ENCODE measurements around the gene HOXD8.

The HOXD8 gene

DNA sequence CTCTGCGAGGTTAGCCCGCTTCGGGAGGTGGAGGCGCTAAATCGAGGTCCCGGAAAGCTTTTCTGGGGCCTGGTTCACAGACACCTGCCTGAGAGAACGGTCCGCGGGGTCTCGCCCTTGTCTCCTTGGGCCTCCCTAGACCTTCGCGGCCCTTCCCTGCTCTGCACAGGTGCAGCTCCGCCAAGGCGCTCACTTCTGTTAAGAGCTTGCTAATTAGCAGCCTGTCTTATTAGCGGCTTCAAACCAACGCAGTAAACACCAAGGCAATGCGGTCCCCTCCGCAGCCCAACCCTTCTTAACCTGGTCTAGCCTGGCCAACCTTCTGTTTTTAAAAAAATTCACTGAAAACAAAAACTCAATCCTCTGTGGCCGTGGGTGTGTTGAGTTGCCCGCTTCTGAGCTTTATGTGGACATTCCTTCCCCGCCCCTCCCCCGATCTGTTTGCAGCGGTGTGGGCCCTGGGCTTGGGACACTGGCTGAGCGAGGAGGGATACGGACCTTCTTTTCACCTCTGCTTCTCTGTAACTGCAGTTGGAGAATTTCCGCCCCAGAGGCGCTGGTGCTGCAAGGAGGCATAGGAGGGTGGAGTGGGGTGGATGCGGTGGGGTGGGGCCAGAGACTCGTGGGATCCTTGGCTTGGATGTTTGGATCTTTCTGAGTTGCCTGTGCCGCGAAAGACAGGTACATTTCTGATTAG lies 18.4 kb downstream of the HOXD8 start:
- no peak for DNase-seq

DNA sequence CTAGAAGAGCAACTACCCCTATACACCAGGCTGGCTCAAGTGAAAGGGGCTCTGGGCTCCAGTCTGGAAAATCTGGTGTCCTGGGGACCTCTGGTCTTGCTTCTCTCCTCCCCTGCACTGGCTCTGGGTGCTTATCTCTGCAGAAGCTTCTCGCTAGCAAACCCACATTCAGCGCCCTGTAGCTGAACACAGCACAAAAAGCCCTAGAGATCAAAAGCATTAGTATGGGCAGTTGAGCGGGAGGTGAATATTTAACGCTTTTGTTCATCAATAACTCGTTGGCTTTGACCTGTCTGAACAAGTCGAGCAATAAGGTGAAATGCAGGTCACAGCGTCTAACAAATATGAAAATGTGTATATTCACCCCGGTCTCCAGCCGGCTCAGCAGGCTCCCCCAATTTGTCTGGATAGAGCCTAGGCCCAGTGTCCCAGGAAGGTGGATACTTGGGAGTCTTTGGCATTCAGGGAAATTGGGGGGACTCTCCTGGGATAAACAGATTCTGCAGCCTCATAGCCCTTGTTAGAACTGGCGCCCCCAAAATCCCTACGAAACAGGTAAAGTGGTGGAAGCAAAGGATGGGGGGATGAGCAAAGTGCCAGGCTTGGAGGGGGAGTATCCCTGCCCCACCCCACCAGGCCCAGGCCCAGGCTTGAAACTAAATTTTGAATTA lies 19.4 kb downstream of the HOXD8 start:
- DNase-seq: no peak

GRCh38 chr2:176149481-176149938 lies 20.0 kb downstream of the HOXD8 start:
- no peak for DNase-seq

DNA sequence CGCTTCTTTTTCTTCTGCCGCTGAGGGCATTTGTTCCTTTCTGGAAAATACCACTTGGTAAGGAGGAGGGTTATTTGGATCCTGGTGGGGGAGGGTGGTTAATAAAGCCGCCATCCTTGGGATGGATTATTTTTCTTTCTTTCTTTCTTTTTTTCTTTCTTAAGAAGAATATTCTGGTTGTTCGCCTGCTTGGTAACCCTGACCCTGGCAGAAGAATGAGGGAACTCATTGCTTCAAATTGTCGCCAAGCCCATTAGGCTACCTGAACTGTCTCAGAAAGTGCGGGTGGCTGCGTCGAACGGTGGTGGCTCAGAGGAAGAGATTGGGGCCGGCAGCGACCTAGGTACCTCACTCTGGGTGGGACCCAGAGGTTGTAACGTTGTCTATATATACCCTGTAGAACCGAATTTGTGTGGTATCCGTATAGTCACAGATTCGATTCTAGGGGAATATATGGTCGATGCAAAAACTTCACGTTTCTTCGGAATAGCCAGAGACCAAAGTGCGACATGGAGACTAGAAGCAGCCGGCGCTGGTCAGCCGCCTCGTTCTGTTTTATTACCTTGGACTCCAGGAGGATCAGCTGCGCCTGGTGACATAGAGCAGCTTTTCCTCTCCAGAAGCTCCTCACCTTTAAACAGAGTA lies 20.6 kb downstream of the HOXD8 start:
- DNase-seq: no peak

GRCh38 chr2:176150584-176151441 lies 21.3 kb downstream of the HOXD8 start:
- no peak for DNase-seq

GRCh38 chr2:176151442-176152287 lies 22.2 kb downstream of the HOXD8 start, which contains the start of gene HOXD4:
Gene HOXD4 (plus strand): TSS chr2:176151550. CDS start chr2:176151634, 84 bp downstream.
- DNase-seq: no peak

- DNase-seq: no peak
These were observed 23.1 kb downstream of the HOXD8 start for GRCh38 chr2:176152350-176153181.

GRCh38 chr2:176154576-176155252 lies 25.2 kb downstream of the HOXD8 start:
- DNase-seq: no peak

DNA sequence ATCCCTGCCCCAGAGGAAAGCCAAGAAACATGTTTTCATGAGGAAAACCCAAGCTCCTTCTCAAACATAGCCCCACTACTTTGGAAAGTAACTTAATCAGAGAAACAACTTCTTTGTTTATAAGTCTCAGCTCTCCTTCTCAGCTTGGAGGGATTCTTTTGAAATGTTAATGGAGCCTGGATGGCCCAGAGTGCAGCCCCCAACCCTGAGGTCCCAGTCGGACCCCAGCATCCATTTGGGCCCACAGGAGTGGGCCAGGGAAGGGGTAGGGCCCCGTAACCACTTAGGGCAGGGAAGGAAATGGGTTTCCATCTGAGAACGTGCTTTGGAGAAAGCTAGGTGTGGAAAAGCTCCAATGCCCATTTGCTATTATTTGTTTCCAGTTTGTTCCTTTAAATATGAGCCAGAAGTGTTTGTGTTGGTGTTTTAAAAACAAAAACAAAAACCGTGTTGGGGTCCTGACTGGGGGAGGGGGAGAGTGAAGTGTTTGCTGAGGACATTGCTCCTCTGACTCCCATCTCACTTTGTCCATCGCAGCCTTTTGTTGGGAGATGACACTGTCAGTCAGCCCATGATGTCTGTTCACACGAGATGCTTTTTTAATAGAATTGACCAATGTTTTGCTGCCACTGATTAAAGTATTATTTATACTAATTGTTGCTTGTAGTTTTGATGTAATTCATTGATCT lies 26.0 kb downstream of the HOXD8 start:
- no peak for DNase-seq

DNA sequence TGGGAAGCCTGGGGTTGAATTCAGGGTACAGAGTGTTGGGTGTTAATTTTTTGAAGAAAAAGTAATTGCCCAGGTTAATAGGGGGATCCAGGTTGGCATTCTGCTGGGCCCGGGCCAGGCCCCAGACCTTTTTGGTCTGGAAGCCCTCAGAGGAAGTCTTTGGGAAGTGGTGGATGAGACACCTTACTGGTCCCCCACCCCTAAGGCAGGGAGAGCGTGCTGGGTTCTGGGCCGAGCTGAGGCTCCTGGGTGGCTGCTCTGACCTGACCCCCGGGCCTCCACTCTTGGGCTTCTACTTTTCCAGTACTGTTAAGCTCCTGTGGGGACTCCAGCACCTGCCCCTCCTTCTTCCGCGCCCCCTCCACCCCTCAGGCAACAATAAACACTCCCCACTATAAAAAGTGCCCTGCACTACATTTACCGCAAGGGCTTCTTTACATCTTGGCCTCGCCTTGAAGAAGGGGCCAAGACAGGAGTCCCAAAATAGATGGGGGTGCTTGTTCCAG lies 26.8 kb downstream of the HOXD8 start:
- DNase-seq: no peak

GRCh38 chr2:176156807-176157498 lies 27.4 kb downstream of the HOXD8 start, which contains the start of gene HOXD3:
Gene HOXD3 (plus strand): TSS chr2:176157307. CDS start chr2:176169115, 11,808 bp downstream.
- DNase-seq: no peak

GRCh38 chr2:176157499-176158185 lies 28.1 kb downstream of the HOXD8 start:
- DNase-seq: no peak

DNA sequence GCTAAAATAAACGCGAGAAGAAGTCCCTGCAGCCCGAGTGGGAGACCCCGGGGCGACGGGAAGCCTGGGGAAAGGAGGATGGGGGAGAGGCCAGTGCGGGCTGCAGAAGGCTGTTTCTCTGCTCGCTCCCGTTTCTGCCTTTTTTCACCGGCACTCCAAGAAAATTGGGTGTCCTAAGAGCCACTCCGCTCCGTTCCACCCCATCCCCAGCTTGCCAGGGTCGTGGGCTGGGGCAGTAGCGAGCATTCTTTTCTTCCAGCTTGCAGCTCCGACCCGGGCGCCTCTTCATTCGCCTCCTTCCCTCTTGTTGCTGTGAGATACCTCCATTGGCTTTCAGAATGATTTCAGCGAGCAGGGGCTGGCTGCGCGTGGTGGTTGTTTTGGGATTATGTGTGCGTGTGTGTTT lies 28.7 kb downstream of the HOXD8 start:
- no peak for DNase-seq

- DNase-seq: no peak
These were observed 29.6 kb downstream of the HOXD8 start for GRCh38 chr2:176158855-176159662.

DNA sequence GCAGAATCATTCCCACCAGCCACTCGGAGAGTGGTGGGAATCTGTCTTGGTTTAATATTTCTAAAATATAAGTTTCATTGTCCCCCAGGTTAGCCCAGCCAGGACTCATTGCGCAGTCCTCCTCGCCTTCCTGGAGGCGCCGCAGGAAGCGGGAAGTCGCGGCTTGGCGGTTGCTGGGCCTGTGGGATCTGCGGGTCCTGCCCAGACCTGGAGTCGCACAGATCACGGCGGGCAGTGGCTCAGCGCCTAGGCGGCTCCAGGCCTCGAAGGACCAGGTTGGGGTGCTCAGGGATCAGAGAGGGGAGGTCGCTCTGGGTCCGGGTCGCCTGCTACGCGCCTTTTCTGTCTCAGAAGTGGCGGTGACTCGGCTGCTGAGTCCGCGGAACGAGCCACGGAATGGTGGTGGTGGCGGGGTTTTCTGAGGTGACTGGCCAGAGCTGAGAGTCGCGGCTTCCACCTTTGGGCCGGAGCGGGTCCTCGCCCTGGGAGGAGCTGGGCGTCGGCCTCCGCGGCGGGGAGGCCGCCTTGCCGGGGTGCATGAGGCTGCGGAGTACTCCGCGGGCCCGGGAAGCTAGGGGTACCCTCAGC lies 30.3 kb downstream of the HOXD8 start:
- DNase-seq: no peak

DNA sequence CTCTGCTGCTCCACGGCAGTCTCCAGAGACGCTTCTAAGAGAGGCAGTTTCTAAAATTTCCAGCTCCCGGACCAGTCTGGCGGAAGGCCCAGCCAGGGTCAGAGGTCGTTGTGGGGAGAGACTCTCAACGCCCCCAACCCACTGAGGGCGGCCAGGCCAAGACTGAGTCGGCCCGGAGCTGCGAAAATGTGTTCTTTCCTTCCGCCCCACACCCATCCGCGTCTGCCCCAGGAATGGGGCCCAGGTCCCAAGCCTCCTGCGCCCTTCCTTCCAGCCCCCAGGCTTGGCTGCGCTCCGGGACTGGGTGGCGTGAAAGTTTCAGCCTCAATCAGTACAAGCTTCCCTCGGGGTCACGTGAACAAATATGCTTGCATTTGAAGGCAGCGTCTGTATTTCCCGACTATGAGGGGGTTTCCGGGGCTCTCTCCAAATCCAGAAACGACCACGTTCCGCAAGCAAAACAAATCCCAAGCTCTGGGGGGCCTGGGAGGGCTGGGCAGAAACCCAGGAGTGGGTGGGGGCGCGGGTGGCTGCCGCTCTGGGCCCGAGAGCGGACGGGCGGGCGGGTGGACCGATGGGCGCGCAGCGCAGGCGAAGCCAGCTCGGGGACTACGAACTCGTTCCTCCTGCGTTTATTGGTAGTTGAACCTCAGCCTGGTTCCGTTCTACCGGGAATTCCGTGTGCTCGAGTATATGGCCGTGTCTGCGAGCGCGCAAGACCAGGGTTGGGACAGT lies 30.9 kb downstream of the HOXD8 start:
- DNase-seq: no peak

All from CD4-positive, alpha-beta T cell treated with Interleukin-10 for 1 hour (primary cell).